NCI-H460 (cell line): ENCODE measurements around the gene SLC43A1. TPM values are rescaled to one million over a fixed set of nuclear protein-coding genes. Genes with fewer than 3 reads are reported as not detected.

Experiments
- DNase-seq: peaks from one replicate; pipeline ENCODE4 v3.0.0-alpha.2; 2016; ENCODE audit warnings: low read depth; ENCODE audit errors: extremely low read depth
- total RNA-seq: library from RNA; depleted of rRNA; stranded (reverse); fragments of >200 nt; shearing (Covaris generic); gene quantifications from 2 replicates; pipeline ENCODE4 v1.2.3, GENCODE V29; 2014

Gene SLC43A1
- total RNA-seq, 1 experiment from 2014 or later = 5.1 TPM

DNA sequence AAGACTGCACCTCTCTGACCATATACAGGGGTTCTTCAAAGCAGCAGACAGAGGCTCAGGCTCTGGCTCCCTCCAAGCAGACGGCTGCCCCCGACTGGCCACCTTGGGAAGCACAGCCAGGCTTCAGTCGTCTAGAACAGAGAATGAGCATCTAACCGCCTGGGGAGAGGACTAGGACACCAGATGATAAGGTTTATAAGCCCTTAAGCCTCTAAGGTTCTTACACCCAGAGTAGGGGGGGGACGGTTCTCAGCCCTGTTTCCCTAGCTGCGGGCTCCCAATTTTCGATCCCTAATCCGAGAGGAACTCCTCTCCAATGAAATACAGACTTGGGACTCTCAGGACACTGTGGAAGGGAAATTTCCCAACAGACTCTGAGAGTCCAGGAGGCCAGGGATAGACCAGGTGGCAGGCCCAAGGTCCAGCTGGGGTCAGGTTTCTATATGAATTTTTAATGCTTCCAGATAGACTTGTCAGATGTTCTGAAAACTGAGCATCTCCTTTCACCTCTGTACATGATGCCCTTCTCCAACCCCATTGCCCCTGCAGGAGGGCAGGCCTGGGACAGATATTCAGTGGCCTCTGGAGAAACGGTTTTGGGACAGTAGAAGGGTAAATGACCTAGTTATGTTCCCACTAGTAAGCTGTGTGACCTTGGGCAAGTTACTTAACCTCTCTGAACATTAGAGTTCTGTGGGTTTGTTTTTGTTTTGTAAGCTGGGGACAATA is 34.9 kb downstream of the SLC43A1 start:
- peak; percentile 51 for DNase-seq

DNA sequence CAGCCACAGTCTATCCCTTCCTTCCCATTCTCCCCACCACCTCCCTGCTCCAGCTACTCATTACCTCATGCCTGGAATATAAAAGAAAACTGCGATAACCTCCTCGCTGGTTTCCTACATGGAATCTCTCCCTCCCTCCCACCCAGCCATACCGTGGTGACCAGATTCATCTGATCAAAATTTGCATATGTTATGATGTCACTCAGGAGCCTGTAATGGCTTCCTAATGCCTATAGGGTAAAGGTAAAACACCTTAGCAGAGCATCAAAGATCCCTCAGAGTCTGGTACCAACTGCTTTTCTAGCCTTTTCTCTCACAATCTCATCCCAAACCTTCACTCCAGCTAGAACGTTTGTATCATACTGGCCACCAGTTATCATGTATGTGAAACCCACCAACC is 35.6 kb downstream of the SLC43A1 start:
- DNase-seq = no peak

DNA sequence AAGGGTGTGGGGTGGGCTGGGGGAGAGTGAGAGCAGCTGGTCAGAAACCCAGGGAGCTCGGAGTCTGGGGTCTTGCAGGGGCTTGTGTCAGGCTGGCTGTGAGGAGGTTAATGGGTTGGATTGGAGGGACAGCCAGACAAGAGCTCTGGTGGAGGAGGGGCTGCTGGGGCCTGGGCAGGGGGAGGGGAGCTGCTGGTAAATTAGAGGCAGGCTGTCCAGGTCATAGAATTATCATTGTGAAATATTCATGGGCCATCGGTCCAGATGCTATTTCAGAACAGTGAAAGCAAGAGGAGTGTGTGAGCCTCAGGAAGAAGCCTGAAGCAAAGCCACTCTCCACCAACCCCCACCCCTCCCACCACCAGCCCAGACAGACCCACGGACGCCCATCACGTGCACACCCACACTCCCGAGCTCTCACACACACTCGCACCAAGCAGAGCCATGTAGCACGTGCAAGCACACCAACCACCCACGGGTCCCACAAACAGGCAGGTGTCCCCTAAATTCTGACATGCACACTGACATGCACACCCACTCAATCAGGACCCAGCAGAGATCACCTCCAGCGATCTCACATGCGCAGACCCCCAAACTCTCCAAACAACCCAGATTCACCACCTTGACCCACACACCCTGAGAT is 36.4 kb downstream of the SLC43A1 start:
- no peak for DNase-seq

DNA sequence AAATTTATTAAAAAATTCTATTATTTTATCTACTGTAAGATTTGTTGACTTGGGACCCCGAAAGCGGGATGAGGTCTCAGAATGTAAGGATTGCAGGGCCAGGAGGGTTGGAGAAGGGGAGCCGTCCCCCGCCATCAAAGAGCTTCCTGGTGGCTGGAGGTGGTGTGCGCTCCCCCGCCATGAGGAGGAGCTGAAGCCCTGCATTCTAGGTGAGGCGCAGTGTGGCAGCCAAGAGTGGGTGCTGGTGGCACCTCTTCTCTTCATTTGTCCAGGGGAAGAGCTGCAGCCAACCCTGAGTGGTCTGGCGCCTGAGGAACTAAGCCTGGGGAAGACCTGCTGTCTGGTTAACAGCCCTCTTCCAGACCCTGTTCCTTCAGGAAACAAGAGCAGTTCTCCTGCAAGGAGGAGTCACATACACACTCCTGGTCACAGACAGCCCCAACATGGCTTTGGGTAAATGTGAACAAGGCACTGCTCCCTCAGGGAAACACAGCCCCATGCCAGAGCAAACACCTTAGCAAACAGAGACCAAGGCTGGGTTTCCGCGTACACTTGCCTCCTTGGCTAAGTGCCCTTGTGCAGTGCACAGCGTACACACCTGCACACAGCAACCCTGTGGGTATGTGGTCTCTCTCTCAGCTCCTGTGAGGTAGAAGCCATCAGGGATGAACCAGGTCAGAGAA is 37.9 kb downstream of the SLC43A1 start:
- DNase-seq = no peak

DNA sequence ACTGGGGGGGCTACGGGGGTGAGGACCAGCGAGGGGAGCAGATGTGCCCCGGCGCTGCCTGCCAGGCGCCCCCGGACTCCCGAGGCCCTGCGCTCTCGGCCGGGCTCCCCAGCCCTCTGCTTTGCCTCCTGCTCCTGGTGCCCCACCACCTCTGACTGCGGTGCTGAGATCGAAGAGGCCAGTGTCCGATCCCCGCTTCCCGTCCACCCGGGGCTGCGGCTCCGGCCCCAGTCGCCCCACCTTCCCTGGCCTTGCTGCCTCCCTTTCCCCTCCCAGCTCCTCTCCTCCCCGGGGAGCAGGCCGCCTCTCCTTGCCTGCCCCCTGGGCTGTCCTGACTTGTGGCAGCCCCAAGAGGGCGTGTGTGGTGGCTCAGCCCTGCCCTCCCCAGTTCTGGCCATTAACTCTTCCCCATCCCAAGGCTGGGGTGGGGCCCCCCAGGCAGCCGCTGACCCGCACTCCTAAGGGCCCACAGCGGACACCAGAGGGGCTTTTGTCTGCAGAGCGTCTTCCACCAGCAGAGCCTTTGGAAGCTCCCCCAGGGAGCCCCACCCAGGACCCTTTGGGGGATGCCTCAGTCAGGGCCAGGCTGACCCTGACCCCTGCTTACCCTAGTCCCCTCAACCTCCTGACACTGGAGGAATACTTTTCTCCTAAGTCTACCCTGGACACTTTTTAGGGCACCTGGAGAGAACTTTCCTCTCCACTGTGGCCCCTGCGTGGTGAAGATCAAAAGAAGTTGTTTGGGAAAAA is 38.6 kb downstream of the SLC43A1 start:
- DNase-seq = peak; percentile 54

DNA sequence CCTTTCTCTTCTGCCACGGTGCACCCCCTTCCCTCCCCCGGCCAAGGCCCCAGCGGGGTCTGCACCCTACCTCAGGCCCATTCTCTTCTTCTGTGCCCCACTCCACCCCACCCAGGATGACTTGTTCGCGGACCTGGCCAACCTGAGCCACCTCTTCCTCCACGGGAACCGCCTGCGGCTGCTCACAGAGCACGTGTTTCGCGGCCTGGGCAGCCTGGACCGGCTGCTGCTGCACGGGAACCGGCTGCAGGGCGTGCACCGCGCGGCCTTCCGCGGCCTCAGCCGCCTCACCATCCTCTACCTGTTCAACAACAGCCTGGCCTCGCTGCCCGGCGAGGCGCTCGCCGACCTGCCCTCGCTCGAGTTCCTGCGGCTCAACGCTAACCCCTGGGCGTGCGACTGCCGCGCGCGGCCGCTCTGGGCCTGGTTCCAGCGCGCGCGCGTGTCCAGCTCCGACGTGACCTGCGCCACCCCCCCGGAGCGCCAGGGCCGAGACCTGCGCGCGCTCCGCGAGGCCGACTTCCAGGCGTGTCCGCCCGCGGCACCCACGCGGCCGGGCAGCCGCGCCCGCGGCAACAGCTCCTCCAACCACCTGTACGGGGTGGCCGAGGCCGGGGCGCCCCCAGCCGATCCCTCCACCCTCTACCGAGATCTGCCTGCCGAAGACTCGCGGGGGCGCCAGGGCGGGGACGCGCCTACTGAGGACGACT is 39.3 kb downstream of the SLC43A1 start:
- DNase-seq = no peak

DNA sequence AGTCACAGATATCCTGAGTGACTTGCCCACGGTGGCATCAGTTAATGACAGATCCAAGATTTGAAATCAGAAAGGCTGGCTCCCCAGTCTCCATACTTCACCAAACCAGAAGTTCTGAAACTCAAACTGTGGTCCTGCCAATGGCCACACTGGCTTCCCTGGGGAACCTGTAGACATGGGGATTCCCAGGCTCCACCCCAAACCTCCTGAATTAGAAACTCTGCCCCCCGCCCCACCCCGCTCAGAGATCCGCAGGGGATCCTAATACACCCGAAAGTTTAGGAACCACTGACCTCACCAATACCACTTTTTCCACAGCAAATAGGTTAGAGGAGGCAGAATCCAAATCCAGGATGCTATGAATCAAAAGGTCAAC is 39.8 kb downstream of the SLC43A1 start:
- DNase-seq = no peak

DNA sequence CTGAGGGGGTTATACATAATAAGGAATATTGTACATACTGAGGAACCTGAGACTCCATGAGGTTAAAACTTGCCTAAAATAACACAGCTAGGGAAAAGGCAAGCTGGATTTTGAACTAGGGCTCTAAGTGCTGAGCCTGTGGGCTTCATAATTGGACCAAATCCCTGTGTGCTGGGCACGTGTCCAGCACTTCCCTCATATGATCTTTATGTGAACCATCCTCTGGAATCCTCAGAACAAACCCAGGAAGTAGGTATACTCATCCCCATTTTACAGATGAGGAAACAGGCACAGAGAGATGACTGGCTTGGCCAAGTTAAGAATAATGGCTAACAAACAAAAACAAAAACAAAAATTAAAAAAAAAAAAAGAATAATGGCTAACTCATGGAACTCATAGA is 40.3 kb downstream of the SLC43A1 start:
- DNase-seq = no peak

DNA sequence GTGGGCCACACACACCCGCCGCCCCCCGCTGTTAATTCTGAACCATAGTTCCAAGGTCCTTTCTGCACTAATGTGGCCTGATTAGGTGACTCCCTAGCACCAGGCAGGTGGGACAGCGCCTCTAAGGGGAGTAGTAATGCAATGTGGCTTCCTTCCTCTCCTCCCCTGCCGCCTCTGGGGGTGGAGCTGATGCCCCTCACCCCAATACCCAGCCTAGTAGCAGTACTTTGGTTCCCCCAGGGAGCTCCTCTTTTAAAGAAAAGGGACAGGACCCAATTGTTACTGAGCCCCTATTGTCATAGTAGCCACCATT is 40.7 kb downstream of the SLC43A1 start:
- no peak for DNase-seq

DNA sequence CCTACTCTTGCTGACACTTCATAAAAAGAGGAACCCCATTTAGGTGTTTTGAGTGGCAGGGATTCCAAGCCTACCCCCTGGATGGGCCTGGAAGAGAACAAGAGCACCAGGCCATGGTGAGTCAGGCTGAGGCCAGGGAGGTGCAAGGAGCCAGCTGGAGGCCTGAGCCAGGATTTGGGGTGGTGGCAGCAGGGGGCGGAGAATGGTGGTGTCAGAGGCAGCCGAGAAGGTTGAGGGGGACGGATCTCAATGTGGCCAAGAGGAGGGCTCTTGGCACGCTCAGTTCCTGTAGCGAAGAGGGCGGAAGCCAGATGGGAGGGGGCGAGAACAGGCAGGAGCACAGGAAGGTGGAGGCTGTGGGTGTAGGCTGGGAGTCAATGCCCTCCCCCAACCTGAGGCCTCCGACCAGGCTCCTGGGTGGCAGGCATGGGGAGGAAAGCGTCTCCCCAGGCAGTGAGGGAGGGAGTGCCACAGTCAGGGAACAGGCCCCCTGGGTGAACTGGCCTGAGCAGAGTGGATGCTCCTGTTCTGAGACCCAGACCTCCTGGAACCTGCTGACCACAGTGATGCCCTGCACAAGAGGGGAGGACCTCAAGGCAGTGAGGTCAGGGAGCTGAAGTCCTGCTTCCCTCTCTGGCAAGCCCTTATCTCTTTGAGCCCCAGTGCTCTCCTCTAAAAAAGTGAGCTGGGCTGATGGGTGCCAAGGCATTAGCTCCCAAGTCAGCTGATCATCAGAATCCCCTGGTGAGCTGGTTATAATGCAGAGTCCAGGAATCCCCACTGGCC is 41.3 kb downstream of the SLC43A1 start:
- no peak for DNase-seq

DNA sequence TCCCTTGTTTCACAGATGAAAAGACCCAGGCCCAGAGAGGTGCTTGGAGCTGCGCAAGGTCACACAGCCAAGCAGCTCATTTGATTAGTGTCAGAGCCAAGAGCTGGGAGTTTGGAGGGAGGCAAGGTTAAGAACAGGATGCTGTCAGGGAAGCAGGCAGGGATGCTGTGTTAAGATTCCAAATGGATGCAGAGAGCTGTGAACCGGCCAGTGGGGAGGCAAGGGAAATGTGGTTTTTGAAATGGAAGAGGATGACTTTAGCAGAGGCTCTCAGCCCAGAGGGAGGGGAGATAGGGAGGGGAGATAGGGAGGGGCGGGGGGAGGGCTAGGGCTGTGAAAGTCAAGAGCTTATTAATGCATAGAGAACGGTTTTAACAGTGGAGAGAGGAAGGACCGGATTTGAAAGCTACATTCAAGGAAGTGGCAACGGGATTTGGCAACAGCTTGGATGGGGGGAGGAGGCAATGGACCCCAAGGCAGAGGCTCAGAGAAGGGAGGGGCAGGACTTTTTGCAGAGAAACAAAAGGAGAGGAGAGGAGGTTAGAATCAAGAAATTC is 42.1 kb downstream of the SLC43A1 start:
- no peak for DNase-seq

DNA sequence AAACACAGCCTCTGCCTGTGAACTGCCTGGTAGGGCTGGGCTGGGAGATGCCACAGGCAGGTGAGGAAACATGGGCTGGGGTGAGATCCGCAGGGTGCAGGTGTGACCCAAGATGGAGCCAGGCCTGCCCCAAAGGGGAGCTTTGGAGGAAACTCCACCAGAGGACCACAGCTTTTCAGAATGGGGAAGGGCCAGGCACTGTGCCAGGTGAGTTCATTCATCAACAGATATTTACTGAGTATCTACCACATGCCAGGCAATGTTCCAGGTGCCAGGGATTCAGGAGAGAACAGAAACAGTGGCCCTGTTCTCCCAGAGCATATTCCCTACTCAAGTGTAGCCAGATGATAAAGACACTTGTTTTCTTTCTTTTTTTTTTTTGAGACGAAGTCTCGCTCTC is 44.0 kb downstream of the SLC43A1 start:
- DNase-seq = no peak

DNA sequence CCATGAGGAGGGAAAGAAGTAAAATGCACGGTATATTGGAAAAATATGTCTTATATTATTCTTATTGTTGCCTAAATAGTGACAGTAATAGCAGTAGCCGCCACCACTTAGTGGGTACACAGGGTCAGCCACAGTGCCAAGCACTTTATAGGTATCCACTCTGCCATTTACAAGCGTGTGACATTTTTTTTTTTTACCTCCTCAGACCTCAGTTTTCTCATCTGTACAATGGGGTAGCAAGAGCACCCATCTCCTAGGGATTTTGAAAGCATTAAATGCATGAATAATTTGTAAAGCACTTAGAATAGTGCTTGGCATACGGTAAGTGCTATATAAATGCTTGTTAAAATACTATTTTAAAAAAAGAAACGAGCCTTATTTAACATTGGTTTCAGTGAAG is 46.2 kb downstream of the SLC43A1 start:
- no peak for DNase-seq

DNA sequence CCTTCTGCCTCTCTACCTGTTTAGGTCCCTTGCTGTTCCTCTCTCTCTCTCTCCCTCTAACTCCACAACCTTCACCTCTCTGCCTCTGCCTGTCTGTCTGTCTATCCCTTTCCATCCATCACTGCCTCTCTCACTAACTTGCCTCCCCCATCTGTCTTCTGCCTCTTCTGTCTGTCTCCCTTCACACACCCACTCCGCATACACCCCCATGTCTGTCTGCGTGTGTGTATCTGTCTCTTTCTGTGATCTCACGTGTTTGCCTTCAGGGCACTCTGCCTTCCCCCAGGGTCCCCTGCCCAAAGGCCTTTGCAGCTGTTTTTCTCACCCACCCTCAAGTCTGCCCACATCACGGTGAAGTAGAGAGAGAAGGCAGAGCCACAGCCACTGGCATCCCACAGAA is 47.2 kb downstream of the SLC43A1 start:
- DNase-seq = no peak

DNA sequence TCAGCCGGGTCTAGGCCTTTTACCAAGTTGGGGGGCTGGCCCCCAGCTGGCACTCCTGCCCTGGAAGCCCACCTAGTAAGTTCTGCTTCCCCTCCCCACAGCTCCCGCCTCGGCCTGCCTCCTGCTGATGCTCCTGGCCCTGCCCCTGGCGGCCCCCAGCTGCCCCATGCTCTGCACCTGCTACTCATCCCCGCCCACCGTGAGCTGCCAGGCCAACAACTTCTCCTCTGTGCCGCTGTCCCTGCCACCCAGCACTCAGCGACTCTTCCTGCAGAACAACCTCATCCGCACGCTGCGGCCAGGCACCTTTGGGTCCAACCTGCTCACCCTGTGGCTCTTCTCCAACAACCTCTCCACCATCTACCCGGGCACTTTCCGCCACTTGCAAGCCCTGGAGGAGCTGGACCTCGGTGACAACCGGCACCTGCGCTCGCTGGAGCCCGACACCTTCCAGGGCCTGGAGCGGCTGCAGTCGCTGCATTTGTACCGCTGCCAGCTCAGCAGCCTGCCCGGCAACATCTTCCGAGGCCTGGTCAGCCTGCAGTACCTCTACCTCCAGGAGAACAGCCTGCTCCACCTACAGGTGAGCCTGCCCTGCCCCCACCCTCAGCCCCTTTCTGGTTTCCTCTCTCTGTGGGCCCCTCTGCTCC is 47.9 kb downstream of the SLC43A1 start:
- DNase-seq = no peak

DNA sequence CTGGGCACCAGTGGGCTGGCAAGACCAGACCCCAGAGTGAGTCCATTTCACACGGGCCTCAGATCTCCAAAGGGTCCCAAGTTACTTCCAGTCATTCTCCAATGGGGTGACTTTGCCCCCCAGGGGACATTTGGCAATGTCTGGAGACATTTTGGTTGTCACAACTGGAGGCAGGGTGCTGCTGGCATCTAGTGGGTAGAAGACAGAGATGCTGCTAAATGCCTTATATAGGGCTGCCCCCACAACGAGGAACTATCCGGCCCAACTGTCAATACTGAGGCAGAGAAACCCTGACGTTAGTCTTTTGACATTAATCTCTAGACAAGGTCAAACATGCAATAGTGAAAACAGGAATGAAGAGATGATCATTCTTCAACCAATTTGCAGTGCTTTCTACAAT is 48.8 kb downstream of the SLC43A1 start:
- DNase-seq = no peak

DNA sequence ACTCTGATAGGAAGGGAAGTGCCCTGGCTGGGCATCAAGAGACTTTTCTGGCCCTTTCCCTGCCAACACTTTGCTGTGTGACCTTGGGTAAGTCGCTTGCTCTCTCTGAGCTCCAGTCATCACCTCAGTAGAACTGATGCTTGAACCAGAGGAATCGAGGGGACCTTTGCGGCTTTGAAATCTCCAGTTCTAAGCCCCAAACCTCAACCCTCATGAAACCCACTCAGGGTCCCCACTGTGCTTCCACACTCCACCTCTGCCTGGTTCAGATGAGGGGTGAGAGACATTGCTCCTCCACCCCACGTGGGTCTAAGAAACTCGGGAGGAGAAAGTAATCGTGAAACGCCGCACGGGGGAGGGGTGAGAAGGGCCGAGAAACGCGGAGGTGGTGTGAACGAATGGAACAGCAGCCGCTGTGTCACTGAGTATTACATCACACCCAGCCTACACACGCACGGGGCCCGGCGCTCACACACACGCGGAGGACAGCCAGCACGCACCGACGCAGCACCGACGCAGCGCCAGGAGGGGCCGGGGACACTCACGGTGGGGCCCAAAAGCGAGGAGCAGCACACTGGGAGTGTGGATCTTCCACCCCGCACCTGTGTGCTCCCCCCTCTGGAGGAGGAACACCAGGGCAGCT is 50.8 kb downstream of the SLC43A1 start:
- no peak for DNase-seq

DNA sequence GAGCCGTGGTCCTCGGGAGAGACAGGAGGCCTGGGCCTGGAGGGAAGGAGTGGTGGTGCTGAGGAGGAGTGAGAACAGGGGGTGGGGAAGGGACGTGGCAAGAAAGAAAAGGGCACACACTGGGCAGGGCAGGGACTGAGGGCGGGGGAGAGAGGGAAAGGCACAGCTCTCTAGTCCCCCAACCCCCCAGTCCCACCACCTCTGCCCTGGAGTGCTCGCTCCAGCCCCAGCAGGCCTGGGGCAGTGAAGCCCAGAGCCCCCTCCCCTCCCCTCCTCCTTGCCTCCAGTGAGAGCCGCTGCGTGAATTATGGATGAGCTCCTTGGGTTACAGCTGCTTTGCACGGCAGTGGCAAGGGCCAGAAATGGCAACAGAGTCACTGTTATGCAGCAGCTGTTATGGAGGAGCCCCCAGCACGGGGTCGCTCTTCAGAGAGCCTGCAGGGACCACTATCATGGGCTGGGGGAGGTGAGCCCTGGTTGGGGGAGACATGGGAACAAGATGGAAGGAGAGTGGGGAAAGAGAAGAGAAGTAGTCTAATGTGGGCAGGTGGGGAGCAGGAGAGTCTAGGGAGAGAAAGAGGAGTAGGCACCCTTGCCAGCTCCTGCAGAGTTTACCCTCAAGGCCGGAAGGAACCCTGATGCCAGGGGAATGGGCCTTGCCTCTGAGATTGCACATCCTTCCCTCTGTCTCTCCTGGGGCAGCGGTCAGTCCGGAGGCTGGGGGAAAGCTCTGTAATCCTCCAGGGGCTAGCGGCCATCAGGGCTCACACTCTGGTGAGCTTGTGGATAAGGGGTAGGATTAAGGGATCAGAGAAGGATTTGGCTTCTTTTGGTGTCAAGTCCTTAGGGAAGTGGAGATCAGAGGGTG is 51.6 kb downstream of the SLC43A1 start:
- no peak for DNase-seq
